Measurements from ENCODE around the gene ATP8A2. TPM values are rescaled to one million over a fixed set of nuclear protein-coding genes. Genes with fewer than 3 reads are reported as not detected.

The ATP8A2 gene
- total RNA-seq, 2 donors from 2014 or later, result 0.18 to 0.24 TPM

GRCh38 chr13:25847635-25848626 lies 476.2 kb downstream of the ATP8A2 start:
- intact Hi-C loops (cut with DNase I), result no loop called here

GRCh38 chr13:25848812-25849745 lies 477.3 kb downstream of the ATP8A2 start:
- ATAC-seq (no peak), DNase-seq (no peak)
- intact Hi-C loops (cut with DNase I), result no loop called here

More at GRCh38 chr13:25847635-25848626, 476.2 kb downstream of the ATP8A2 start:
- no peak for DNase-seq
- ATAC-seq, result peak in 1 of 2 donors; percentile 23

- ATAC-seq (no peak), DNase-seq (no peak)
- intact Hi-C loops (cut with DNase I), result no loop called here
These were observed 486.1 kb downstream of the ATP8A2 start for GRCh38 chr13:25857830-25858229.

GRCh38 chr13:25859528-25859927 lies 487.8 kb downstream of the ATP8A2 start:
- ATAC-seq (no peak), DNase-seq (no peak)
- intact Hi-C loops (cut with DNase I), result no loop called here

GRCh38 chr13:25860265-25860664 lies 488.5 kb downstream of the ATP8A2 start:
- DNase-seq, result no peak
- ATAC-seq, result no peak
- intact Hi-C loops (cut with DNase I), result no loop called here

GRCh38 chr13:25860862-25861261 lies 489.1 kb downstream of the ATP8A2 start:
- ATAC-seq (no peak), DNase-seq (no peak)
- intact Hi-C loops (cut with DNase I), result no loop called here

- ATAC-seq, result no peak
- intact Hi-C loops (cut with DNase I), result no loop called here
- DNase-seq, result no peak
These were observed 490.4 kb downstream of the ATP8A2 start for GRCh38 chr13:25862156-25862555.

GRCh38 chr13:25864116-25864515 lies 492.3 kb downstream of the ATP8A2 start:
- DNase-seq, result no peak
- intact Hi-C loops (cut with DNase I), result no loop called here
- ATAC-seq, result no peak

- no peak for DNase-seq
- intact Hi-C loops (cut with DNase I), result no loop called here
- no peak for ATAC-seq
These were observed 493.2 kb downstream of the ATP8A2 start for GRCh38 chr13:25864936-25865335.

GRCh38 chr13:25865391-25865790 lies 493.6 kb downstream of the ATP8A2 start:
- ATAC-seq (no peak), DNase-seq (no peak)
- intact Hi-C loops (cut with DNase I), result no loop called here

GRCh38 chr13:25867038-25867437 lies 495.3 kb downstream of the ATP8A2 start:
- intact Hi-C loops (cut with DNase I), result no loop called here
- DNase-seq, result no peak
- ATAC-seq, result no peak

- ATAC-seq, result no peak
- no peak for DNase-seq
- intact Hi-C loops (cut with DNase I), result no loop called here
These were observed 496.7 kb downstream of the ATP8A2 start for GRCh38 chr13:25868490-25868889.

GRCh38 chr13:25869941-25870340 lies 498.2 kb downstream of the ATP8A2 start:
- no peak for ATAC-seq
- intact Hi-C loops (cut with DNase I), result no loop called here
- DNase-seq, result no peak

GRCh38 chr13:25871389-25872125 lies 499.8 kb downstream of the ATP8A2 start:
- DNase-seq, result no peak
- intact Hi-C loops (cut with DNase I), result no loop called here
- no peak for ATAC-seq

- intact Hi-C loops (cut with DNase I), result no loop called here
- DNase-seq, result no peak
- peak; percentile 30 to 82 for ATAC-seq
These were observed 500.9 kb downstream of the ATP8A2 start for GRCh38 chr13:25872481-25873241.

- ATAC-seq (no peak), DNase-seq (no peak)
- intact Hi-C loops (cut with DNase I), result no loop called here
These were observed 501.5 kb downstream of the ATP8A2 start for GRCh38 chr13:25873242-25873612.

GRCh38 chr13:25874064-25874737 lies 502.4 kb downstream of the ATP8A2 start:
- DNase-seq, result no peak
- no peak for ATAC-seq
- intact Hi-C loops (cut with DNase I), result no loop called here

GRCh38 chr13:25874907-25875306 lies 503.1 kb downstream of the ATP8A2 start:
- DNase-seq, result no peak
- intact Hi-C loops (cut with DNase I), result no loop called here

More at GRCh38 chr13:25874907-25875306, 503.1 kb downstream of the ATP8A2 start:
- no peak for ATAC-seq
